Umbilical cord (tissue), 2 donors: ENCODE data around the gene GJE1. TPM values are rescaled to one million over a fixed set of nuclear protein-coding genes. Genes with fewer than 3 reads are reported as not detected.
"Not testable (repeated sequence)": the region's sequence is repeated elsewhere in the genome, so short reads cannot be mapped to it uniquely, and the experiment has no call there.

Experiments
- DNase-seq: peaks from one replicate; pipeline ENCODE4 v3.0.0-alpha.2; 2015; ENCODE audit warnings: low spot score
- total RNA-seq: library from RNA; depleted of rRNA; stranded (reverse); fragments of >200 nt; gene quantifications from one replicate; pipeline ENCODE4 v1.2.3, GENCODE V29; 2014; ENCODE audit warnings: low replicate concordance; ENCODE audit not compliant: insufficient read depth

Gene GJE1
- not detected for total RNA-seq

GRCh38 chr6:142132625-142133024 lies at the start of gene GJE1:
Gene GJE1 (plus strand): TSS chr6:142132925. CDS start chr6:142133159, 234 bp downstream.
- no peak for DNase-seq

GRCh38 chr6:142087950-142088857 lies 44.5 kb upstream of the GJE1 start:
- no peak for DNase-seq

GRCh38 chr6:142088858-142089216 lies 43.9 kb upstream of the GJE1 start:
- DNase-seq, result peak; percentile 26

GRCh38 chr6:142104820-142105219 lies 27.9 kb upstream of the GJE1 start:
- DNase-seq, result not testable (repeated sequence)

- not testable (repeated sequence) for DNase-seq
These were observed 21.9 kb upstream of the GJE1 start for GRCh38 chr6:142110820-142111219.

GRCh38 chr6:142112451-142113061 lies 20.2 kb upstream of the GJE1 start:
- peak; percentile 69 for DNase-seq

- DNase-seq, result no peak
These were observed 15.4 kb upstream of the GJE1 start for GRCh38 chr6:142117366-142117765.

- DNase-seq, result no peak
These were observed 14.4 kb upstream of the GJE1 start for GRCh38 chr6:142118328-142118727.

GRCh38 chr6:142118925-142119324 lies 13.8 kb upstream of the GJE1 start:
- DNase-seq, result no peak

- no peak for DNase-seq
These were observed 11.4 kb upstream of the GJE1 start for GRCh38 chr6:142121342-142121741.

GRCh38 chr6:142130814-142131213 lies 1.9 kb upstream of the GJE1 start:
- no peak for DNase-seq

GRCh38 chr6:142138876-142139275 lies 6.2 kb downstream of the GJE1 start:
- DNase-seq, result no peak

GRCh38 chr6:142141531-142141930 lies 8.8 kb downstream of the GJE1 start:
- DNase-seq, result not testable (repeated sequence)

- DNase-seq, result peak; percentile 100
These were observed 14.3 kb downstream of the GJE1 start, which contains the start of the genes NMBR and VTA1 for GRCh38 chr6:142146828-142147662. Gene NMBR (minus strand): TSS chr6:142147122. CDS start chr6:142088658, 58,464 bp downstream. Gene VTA1 (plus strand): TSS chr6:142147263. CDS start chr6:142147288, 25 bp downstream.

GRCh38 chr6:142152746-142153145 lies 20.0 kb downstream of the GJE1 start:
- DNase-seq, result no peak

- no peak for DNase-seq
These were observed 20.5 kb downstream of the GJE1 start for GRCh38 chr6:142153196-142153595.

- DNase-seq, result no peak
These were observed 21.6 kb downstream of the GJE1 start for GRCh38 chr6:142154336-142154735.

- no peak for DNase-seq
These were observed 22.4 kb downstream of the GJE1 start for GRCh38 chr6:142155091-142155490.

GRCh38 chr6:142155895-142156757 lies 23.4 kb downstream of the GJE1 start:
- peak; percentile 48 for DNase-seq

GRCh38 chr6:142156758-142157068 lies 24.0 kb downstream of the GJE1 start:
- DNase-seq, result not testable (repeated sequence)

- no peak for DNase-seq
These were observed 30.1 kb downstream of the GJE1 start for GRCh38 chr6:142162780-142163179.
